GM04504 (cell line): ENCODE measurements around the gene LRRIQ4.
A peak's percentile ranks its signal among the peaks of the same experiment; 100 is the strongest.

ENCODE experiments used
- DNase-seq: peaks from one replicate; pipeline ENCODE4 v3.0.0-alpha.2; 2012; ENCODE audit warnings: low read depth

The LRRIQ4 gene

DNA sequence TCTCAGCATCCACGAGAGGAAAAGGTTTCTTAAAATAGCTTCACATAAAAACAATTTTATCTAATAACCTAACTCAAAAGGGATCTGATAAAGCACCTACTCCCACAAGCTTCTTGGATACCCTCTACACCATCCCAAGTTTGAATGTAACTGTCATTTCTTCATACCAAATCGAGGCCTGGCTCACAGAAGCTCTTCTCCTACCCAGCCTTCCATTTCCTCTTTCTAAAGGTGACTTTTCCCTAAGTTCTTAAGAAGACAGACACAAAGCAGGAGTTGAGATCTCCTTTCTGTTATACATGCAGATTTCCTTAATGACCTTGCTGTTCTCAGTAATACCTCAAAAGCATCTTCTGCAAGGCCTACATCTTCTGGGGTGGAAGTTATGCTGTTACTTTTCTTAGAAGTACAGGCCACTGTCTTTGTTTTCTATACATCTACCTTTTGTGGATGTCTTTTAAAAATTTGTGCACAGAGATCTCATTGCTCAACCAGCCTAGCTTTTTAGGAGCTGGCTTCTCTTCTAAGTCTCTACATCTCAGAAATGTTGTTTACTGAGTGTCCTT, 3.4 kb upstream of the LRRIQ4 start:
- no peak for DNase-seq

DNA sequence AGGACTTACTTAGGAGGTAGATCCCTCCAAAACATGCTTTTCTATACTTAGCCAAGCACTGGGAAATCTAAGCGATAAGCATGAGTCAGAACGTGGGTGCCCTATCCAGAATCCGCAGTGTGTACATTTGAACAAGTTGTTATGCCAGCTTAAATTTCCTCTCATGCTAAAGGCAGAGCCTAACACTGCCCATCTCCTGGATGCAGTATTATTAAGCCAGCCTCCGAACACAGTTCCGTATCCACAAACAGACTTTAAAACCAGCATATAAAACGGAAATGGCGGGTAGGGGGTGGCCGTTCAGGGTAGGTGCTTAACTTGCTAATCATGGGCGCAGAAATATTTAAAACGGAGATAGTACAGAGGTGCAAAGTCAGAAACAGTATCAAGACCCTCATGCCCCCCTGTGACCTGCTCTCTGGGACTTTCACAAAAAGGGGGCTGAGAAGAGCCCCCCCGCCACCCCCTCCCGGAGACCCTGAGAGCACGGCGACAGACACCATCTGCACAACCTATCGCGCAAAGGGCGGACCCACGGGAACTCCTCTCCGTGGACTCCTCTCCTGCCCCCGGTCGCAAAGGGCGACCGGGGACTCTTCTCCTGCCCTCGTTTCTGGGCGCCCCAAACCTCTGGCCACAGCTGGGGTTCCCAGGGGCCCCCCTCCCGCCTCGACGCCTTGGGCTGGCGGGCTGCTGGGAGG, 889 bp upstream of the LRRIQ4 start:
- DNase-seq, result peak; percentile 13

DNA sequence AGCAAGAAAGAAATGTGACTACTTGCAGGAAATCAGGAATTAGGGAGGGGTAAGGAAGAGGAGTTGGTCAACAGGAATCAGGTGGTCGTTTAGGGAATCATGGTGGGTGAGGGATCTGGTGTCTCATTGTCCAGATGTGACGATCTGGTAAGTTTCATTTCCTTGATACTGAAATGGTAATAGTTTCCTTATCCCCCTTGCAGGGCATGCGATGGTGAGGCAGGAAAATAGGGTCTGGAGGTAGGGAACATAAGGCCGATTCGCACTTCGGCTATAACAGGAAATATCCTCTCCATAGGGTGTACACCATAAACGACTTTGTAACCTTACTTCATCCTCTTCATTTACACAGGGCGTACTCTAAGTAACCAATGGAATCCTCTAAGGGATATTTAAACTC, 608 bp downstream of the LRRIQ4 start:
- DNase-seq, result no peak

DNA sequence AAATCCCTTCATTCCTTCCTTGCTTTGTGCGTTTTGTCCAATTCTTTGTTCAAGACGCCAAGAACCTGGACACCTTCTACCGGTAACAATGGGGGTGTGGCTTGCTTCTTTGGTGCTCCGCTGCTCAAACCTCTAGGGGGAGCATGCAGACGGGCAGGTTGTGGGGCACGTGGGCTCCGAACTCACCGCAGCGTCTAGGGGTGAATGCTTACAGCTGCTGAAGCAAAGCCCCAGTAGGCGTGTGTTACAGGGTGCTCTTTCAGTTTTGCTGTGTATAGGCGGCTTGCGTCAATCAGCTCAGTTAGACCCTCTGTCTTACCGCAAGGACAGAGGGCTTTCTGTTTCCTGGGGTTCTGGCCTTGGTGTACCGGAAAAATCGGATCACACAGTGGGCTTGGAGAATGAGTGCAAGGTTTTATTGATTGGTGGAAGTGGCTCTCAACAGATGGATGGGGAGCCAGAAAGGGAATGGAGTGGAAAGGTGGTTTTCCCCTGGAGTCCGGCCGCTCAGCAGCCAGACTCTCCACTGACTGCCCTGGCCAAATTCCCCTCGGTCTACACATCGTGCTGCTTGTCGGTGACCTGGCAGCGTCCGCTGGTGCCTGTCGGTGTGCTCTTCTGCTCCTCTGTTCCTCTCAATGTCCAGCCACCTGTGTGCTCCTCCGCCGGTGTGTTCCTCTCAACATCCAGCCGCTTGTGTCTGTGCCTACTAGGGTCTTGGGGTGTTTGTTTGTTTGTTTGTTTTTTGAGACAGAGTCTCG, 1.3 kb downstream of the LRRIQ4 start:
- DNase-seq, result no peak

DNA sequence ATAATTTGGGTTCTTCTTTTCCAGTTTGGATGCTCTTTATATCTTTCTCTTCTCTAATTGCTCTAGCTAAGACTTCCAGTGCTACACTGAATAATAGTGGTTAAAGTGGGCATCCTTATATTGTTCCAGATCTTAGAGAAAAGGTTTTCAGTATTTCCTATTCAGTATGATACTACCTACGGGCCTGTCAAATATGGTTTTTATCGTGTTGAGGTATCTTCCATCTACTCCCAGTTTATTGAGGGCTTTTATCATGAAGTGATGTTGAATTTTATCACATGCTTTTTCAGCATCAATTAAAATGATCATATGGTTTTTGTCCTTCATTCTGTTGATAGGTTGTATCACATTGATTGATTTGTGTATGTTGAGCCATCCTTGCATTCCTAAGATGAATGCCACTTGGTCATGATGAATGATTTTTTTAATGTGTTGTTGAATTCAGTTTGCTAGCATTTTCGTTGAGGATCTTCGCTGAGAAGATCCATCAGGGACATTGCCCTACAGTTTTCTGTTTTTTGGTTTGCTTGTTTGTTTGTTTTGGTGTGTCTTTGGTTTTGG, 3.0 kb downstream of the LRRIQ4 start:
- DNase-seq, result no peak

DNA sequence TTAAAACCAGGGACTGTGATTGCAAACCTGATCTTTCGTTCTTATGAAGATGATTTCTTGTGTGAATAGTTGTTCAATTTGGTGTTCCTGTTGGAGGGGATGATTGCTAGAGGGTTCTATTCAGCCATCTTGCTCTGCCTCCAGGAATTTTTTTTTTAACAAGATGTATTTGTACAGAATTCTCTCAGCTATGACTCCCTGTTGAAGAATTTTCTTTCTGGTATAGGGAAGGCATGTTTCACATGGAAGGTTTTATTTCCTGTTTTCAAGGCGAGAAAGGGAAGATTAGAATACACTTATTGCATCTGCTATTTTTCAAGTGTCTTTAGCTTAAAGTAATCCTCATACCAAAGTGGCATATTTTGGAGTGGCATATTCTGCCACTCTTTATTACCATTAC, 5.6 kb downstream of the LRRIQ4 start:
- DNase-seq, result no peak

DNA sequence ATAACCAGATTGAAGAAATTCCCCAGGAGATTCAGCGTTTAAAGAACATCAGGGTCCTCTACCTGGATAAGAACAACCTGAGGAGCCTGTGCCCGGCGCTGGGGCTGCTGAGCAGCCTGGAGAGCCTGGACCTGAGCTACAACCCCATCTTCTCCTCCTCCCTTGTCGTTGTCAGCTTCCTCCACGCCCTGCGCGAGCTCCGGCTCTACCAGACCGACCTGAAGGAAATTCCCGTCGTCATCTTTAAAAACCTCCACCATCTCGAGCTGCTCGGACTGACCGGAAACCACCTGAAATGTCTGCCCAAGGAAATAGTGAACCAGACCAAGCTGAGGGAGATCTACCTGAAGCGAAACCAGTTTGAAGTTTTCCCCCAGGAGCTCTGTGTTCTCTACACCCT, 9.4 kb downstream of the LRRIQ4 start:
- DNase-seq, result no peak

DNA sequence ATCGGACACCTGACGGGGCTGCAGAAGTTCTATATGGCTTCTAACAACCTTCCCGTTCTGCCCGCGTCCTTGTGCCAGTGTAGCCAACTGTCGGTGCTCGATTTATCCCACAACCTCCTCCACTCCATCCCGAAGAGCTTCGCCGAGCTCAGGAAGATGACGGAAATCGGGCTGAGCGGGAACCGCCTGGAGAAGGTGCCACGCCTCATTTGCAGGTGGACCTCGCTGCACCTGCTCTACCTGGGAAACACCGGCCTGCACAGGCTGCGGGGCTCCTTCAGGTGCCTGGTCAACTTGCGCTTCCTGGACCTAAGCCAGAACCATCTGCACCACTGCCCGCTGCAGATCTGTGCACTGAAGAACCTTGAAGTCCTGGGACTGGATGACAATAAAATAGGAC, 9.9 kb downstream of the LRRIQ4 start:
- no peak for DNase-seq

DNA sequence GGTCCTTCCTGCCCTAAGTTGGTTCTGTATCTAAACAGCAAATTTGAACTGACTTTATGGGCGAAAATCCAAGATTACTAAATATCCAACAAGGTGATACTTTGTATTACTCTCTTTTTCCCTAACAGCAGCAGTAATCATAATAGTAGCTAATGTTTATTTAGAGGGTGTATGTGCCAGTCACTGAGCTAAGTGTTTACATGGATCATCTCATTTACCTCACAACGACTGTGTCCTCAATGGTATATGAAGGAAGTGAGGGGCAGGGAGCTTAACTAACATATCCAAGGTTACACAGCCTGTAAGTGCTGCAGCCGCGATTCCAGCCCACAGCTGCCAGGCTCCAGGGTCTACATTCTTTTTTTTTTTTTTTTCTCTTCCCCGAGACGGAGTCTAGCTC, 10.3 kb downstream of the LRRIQ4 start:
- DNase-seq, result no peak

DNA sequence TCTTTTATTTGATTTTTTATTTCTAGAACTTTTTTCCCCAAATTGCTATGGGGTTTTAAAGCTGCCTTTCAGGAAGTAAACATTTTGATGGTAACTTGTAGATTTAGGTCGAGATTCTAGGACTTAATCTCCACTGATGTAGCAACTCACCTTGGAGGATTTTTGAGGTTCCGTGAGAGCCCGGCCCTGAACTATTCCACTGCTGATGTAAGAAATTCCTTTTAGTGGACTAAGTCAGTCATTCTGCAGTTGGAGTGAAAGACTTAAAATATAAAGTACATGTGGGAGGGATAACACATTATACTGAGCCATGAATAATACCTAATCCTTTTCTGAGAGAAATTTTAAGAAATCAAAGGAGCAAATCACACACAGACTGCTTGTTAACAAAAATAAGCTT, 12.6 kb downstream of the LRRIQ4 start:
- no peak for DNase-seq

DNA sequence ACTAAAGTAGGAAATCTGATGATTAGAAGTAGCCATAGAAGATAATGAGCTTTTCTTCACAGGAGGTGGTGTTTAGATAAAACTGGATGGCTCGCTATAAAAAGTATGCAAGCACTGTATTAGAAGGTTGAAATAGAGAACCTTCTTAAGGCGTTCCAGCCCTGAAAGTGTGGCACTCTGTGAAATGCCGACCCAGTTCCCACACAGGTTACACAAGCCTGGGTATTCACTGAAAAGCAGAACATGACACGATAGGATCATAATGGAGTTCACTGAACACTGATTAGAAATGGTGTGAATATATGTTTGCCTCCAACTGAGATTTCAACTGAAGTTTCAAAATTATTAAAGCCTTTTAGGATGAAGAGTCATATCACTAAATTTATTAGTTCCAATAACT, 15.0 kb downstream of the LRRIQ4 start:
- no peak for DNase-seq

DNA sequence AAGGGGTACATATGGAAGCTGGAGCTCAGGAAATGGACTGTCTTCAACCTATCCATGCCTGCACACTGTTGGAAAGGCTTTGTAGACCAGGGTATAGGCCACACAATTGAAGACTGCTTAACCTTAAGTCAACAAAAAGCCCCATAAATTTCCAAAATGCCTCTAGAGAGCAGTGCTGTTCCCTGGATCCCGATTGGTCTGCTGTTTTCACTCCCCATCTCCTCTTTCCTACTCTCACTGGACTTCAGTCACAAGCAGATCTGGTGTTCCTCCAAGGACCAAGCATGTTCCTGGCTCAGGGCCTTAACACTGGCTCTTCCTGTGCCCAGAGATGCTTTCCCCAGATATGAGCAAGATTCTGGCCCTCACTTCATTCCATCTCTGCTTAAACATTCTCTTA, 22.9 kb downstream of the LRRIQ4 start:
- no peak for DNase-seq

DNA sequence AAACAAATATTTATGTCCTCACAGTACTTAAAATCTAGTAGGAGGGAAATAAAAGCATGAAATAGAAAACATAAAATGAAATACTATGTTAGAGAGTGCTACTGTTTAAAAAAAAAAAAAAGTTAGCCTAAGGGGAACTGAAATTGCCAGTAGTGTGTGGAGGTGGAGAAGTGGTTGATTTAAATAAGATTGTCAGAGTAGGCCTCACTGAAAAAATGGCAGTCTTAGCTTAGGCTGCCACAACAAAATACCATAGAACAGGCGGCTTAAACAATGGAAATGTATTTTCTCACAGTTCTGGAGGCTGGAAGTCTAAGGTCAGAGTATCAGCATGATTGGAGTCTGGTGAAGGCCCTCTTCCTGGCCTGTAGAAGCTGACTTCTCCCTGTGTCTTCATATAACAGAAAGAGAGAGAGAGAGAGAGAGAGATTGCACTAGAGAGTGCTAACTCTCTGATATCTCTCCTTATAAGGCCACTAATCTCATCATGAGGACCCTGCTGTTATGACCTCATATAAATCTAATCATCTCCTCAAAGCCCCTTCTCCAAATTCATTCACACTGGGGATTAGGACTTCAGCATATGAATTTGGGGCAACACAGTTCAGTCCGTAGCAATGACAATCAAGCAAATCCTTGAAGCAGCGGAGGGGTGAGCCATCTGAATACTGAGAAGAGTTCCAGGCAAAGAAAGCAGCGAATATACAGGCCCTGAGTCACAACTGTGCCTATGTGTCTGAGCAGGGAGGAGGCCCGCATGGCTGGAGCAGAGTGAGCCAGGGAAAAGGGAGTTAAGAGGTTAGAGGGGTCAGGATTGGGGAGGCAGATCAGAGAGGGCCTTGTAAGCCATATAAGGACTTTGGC, 23.6 kb downstream of the LRRIQ4 start:
- DNase-seq, result no peak

DNA sequence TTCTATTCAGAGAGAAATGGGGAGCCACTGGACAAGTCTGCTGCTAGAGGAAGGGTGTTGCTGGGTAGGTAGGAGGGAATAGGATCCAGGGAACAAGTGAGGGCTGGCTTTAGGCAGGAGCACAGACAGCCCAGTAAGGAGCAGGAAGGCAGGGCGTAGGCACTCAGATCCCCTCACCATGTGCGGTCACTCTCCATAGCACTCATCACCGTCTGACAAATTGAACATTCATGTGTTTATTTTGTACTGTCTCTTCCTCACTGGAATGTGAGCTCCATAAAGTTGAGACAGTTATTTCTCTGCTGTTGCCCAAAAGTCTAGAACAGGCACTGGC, 24.2 kb downstream of the LRRIQ4 start:
- no peak for DNase-seq

DNA sequence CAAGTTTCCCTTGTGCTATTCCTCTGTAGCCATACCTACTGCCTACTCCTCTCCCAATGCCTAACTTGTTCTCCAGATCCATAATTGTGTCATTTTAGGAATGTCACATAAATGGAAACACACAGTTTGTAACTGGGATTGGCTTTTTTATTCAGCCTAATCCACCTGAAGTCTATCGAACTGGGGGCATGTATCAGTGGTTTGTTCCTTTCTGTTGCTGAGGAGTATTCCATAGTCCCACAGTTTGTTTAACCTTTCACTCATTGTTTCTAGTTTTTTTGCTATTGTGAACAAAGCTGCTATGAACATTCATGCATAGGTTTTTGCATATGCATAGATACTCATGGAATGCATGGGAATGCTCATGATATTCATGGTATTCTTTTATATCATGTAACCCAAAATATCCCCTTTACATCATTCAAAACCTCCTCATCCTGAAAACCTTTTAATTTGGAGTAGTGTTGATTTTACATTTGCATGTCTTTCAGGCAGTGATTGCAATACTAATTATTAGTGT, 25.9 kb downstream of the LRRIQ4 start:
- no peak for DNase-seq

DNA sequence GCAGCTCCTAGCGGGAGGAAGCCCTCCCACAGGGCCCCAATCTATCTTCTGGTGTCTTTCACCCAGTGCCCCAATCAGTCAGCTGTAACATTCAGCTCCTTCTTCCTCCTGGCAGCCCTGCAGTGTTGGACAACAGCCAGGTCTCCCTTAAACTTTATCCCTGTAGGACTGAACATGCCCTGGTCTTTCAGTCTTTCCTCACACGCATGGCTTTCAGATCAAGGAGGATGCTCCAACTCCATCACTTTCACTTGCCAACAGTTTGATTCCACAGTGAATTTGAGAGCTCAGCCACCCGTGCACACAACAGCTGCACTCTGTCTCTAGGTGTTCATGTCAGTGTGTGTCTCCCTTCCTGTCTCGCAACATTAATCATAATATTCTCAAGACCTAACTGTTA, 28.5 kb downstream of the LRRIQ4 start:
- no peak for DNase-seq

DNA sequence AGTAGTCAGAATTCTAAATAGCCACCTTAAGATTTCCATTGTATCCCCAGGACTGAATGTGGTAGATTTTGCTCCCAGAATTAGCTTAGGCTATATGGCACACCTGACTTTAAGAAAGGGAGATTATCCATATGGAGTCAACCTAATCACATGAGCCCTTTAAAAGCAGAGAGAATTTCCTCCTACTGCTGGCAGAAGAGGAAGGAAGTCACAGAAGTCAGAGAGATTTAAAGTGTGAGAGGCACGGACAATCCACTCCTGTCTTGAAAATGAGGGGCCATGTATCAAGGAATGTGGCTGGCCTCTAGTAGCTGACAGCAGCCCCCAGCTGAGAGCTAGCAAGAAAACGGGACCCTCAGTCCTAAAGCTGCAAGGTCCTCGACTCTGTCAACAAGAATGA, 30.3 kb downstream of the LRRIQ4 start:
- no peak for DNase-seq

DNA sequence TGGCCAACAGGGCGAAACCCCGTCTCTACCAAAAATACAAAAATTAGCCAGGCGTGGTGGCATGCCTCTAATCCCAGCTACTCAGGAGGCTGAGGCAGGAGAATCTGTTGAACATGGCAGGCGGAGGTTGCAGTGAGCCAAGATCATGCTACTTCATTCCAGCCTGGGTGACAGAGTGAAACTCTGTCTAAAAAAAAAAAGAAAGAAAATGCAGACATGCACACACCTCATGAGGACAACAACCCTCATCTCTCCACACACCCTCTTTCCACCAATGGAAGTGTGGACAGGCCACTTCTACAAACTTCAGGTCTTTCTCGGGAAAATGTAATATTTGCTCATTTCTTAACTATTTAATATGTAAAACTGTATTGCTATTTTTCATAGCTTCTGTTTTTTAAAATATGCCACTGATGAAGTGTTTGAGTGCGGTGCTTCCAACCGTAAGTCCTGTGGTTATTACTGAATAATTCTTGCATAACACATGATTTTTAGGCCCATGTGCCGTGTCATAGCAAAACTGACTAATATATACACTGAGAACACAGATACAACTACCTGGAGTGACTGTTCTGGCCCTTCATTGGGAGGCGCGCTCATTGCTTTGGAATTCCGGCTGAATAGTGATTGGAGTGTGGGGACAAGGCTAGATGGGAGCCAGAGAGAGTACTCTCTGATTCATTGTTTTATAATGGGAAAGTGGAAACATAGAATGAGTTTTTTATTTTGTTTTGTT, 34.0 kb downstream of the LRRIQ4 start:
- DNase-seq, result peak; percentile 36

DNA sequence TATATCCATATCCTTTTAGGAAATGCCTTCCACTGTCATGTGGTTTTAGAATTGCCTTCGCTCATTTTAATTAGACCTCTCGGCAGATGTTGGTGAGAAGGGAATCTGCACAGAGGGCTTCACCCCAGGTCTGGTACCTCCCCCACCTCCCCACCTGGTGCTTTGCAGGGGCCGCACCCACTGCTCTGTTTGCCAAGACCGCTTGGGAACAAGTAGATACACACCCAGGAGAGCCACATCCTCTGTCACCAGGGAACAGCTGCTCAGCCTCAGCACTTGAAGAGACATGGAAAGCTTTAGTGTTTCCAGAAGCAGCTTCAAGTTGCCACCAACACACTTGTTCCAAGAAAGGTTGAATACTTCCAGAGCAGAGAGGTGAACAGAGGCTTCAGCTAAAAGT, 35.2 kb downstream of the LRRIQ4 start:
- DNase-seq, result no peak

DNA sequence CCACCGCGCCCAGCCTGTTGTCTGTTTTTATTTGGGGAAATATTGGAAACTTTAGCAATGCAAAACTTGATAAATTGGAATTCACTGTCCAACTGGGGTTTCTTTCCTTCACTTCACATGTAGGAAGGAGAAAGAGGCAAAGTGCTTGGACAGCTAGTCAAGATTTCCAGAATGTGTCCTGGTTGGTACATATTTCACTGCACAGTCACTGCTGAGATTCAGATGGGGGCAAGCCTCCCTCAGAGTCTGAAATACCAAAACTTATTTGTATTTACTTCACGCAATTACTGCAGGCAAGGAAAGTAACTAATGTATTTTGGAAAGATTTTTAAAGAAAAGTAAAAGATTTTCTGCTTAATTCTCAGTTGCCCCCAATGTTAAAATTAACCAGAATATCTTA, 36.1 kb downstream of the LRRIQ4 start:
- DNase-seq, result no peak

DNA sequence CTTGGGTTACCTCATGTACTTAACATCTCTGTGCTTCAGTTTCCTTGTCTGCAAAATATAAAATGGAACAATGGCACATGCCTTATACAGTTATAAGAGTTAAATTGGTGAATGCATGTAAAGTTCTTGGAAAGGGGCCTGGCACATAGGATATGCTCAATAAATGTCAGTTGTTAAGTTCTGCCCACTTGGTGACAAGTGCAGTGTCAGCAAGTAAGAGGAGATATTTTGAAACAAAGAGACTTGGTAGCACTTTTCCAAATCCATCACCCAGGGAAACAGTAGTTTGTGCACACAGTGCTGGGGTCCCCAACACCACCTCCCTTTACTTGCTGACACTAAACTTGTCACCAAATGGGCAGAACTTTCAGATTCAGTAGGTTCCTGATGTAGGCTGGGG, 37.9 kb downstream of the LRRIQ4 start:
- DNase-seq, result no peak

DNA sequence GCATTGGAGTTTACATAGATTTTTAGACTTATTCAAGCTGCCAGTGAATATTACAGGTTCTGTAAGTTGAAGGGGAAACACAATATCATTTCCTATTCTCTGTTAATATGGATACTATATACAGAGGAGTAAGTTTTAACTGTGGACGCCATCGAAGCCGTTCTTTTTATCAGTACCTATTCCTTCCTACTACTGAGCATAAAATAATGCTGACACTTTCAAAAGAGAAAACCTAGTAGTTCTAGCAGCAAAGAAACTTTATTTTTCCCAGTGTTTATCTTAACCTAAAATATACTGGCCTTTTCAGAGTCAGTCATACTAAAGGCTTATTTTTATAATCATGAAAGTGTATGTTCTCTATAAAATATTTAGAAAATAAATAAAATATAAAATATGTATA, 42.8 kb downstream of the LRRIQ4 start:
- DNase-seq, result no peak
